WI38 (cell line): ENCODE measurements around the gene PSME3.

Source experiments
- H3K4me3 ChIP-seq: 2 replicates; pipeline ENCODE4 v1.5.1; 2011; ENCODE audit warnings: low read depth, mild to moderate bottlenecking, control low read depth, low read length
- CTCF ChIP-seq: IDR thresholded peaks from 2 replicates; pipeline ENCODE4 v1.5.1; 2012; ENCODE audit warnings: low read depth, mild to moderate bottlenecking, control low read depth, low read length

Gene PSME3

GRCh38 chr17:42795061-42795460 lies 38.1 kb upstream of the PSME3 start:
- no peak overlapping the region for H3K4me3 ChIP-seq
- TF ChIP-seq CTCF, result no peak

GRCh38 chr17:42795465-42795864 lies 37.7 kb upstream of the PSME3 start:
- no peak overlapping the region for H3K4me3 ChIP-seq
- no peak for TF ChIP-seq CTCF

GRCh38 chr17:42796066-42796758 lies 37.0 kb upstream of the PSME3 start:
- no peak overlapping the region for H3K4me3 ChIP-seq
- no peak for TF ChIP-seq CTCF

GRCh38 chr17:42797067-42798007 lies 35.9 kb upstream of the PSME3 start:
- TF ChIP-seq CTCF, result no peak
- peak overlapping the region; percentile 90 for H3K4me3 ChIP-seq

- H3K4me3 ChIP-seq, result peak overlapping the region; percentile 90
- TF ChIP-seq CTCF, result no peak
These were observed 35.2 kb upstream of the PSME3 start for GRCh38 chr17:42798011-42798382.

- peak within 1 kb of the TSS; percentile 90 for H3K4me3 ChIP-seq
- TF ChIP-seq CTCF, result no peak
These were observed 34.5 kb upstream of the PSME3 start, which contains the start of the genes CNTD1 and COA3 for GRCh38 chr17:42798383-42799380. Gene CNTD1, plus strand, starts transcription at chr17:42798861. Its CDS starts 207 bp downstream, at chr17:42799068. Gene COA3, minus strand, starts transcription at chr17:42798704. Its CDS starts 23 bp downstream, at chr17:42798681.
